A673 (cell line): ENCODE results near the gene OSGIN1. TPM values are rescaled to one million over a fixed set of nuclear protein-coding genes. Genes with fewer than 3 reads are reported as not detected.

Source experiments
- BruUV-seq: library from RNA; stranded (reverse); fragments of 400-500 nt; replicated peaks from 2 replicates; lab custom pipeline; 2021; lab: Mats Ljungman, UMichigan
- CTCF ChIA-PET: fragments of 300-600 bp; sonication (Branson Sonifier 250); formaldehyde crosslinking; loops from one replicate; lab custom pipeline; 2022; ENCODE audit warnings: antibody characterized with exemption; lab: Charles Lee
- POLR2A ChIA-PET: fragments of 300-600 bp; sonication (Branson Sonifier 250); formaldehyde crosslinking; loops from one replicate; lab custom pipeline; 2022; ENCODE audit warnings: antibody characterized with exemption; ENCODE audit not compliant: low non-redundant PET; lab: Charles Lee
- DNase-seq: peaks from one replicate; pipeline ENCODE4 v3.0.0-alpha.2; 2015; ENCODE audit warnings: low spot score
- H3K27ac ChIP-seq: fragments of 200-600 bp; sonication (generic); 2 replicates; pipeline ENCODE4 v1.5.1; 2016; ENCODE audit warnings: mixed run types, low read depth, mild to moderate bottlenecking, mixed read lengths, antibody characterized with exemption, low read length; ENCODE audit not compliant: poor library complexity, severe bottlenecking
- H3K27me3 ChIP-seq: fragments of 200-600 bp; sonication (generic); replicated peaks from 2 replicates; pipeline ENCODE4 v1.6.1; 2017; ENCODE audit warnings: mixed run types, low read depth, mild to moderate bottlenecking, mixed read lengths, antibody characterized with exemption, low read length; ENCODE audit not compliant: insufficient read depth, poor library complexity
- H3K36me3 ChIP-seq: fragments of 200-600 bp; sonication (generic); 2 replicates; pipeline ENCODE4 v1.6.1; 2016; ENCODE audit warnings: mixed run types, mild to moderate bottlenecking, mixed read lengths, antibody characterized with exemption, low read length; ENCODE audit not compliant: insufficient read depth, poor library complexity, severe bottlenecking
- H3K4me1 ChIP-seq: fragments of 200-600 bp; sonication (generic); 2 replicates; pipeline ENCODE4 v1.6.1; 2017; ENCODE audit warnings: mixed run types, mild to moderate bottlenecking, mixed read lengths, antibody characterized with exemption, low read length; ENCODE audit not compliant: insufficient read depth, poor library complexity, severe bottlenecking
- H3K4me3 ChIP-seq: fragments of 200-600 bp; sonication (generic); 2 replicates; pipeline ENCODE4 v1.5.1; 2016; ENCODE audit warnings: low read depth, mixed run types, mild to moderate bottlenecking, mixed read lengths, low read length; ENCODE audit not compliant: poor library complexity, severe bottlenecking
- H3K9me3 ChIP-seq: fragments of 200-600 bp; sonication (generic); 2 replicates; pipeline ENCODE4 v1.6.1; 2016; ENCODE audit warnings: mixed run types, low read depth, mild to moderate bottlenecking, mixed read lengths, antibody characterized with exemption, low read length; ENCODE audit not compliant: poor library complexity, severe bottlenecking
- EZH2 ChIP-seq: fragments of 200-600 bp; sonication (generic); IDR thresholded peaks from 2 replicates; pipeline ENCODE4 v1.6.1; 2017; ENCODE audit warnings: borderline replicate concordance, low read depth, mild to moderate bottlenecking, mixed read lengths, antibody characterized with exemption, low read length; ENCODE audit not compliant: poor library complexity, severe bottlenecking
- intact Hi-C: fragments of 100-400 bp; cut with micrococcal nuclease; formaldehyde crosslinking; loops from one replicate; pipeline ENCODE4 v1.10.0; 2022; ENCODE audit not compliant: unreplicated experiment
- total RNA-seq: library from RNA; stranded (reverse); gene quantifications from 2 replicates; pipeline ENCODE4 v1.2.3, GENCODE V29; 2021
- TF ChIP-seq, protein P1 (sequence below): fragments of 300-800, 200-600 bp; sonication (generic); conservative IDR thresholded peaks from 2 replicates; pipeline ENCODE4 v1.5.1; 2017; ENCODE audit warnings: low read depth, mild to moderate bottlenecking, antibody characterized with exemption, low read length, moderate library complexity, mixed read lengths

OSGIN1 gene
- total RNA-seq, 1 experiment from 2014 or later = 2.4 TPM

- no peaks in the 10 kb centered on the region for H3K4me1 ChIP-seq
- BruUV-seq = no TSS peak
- H3K4me3 ChIP-seq = no peak overlapping the region
- POLR2A ChIA-PET = no interaction called here
- H3K27ac ChIP-seq = no peak overlapping the region
- CTCF ChIA-PET = no interaction called here
- H3K9me3 ChIP-seq = no peaks in the 10 kb centered on the region
- no peaks in the 10 kb centered on the region for H3K36me3 ChIP-seq
- TF ChIP-seq, protein P1, sequence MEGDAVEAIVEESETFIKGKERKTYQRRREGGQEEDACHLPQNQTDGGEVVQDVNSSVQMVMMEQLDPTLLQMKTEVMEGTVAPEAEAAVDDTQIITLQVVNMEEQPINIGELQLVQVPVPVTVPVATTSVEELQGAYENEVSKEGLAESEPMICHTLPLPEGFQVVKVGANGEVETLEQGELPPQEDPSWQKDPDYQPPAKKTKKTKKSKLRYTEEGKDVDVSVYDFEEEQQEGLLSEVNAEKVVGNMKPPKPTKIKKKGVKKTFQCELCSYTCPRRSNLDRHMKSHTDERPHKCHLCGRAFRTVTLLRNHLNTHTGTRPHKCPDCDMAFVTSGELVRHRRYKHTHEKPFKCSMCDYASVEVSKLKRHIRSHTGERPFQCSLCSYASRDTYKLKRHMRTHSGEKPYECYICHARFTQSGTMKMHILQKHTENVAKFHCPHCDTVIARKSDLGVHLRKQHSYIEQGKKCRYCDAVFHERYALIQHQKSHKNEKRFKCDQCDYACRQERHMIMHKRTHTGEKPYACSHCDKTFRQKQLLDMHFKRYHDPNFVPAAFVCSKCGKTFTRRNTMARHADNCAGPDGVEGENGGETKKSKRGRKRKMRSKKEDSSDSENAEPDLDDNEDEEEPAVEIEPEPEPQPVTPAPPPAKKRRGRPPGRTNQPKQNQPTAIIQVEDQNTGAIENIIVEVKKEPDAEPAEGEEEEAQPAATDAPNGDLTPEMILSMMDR = no peak
- no peak for TF ChIP-seq EZH2
- H3K27me3 ChIP-seq = no peaks in the 10 kb centered on the region
- intact Hi-C loops = loop anchor here (5.0 kb wide), 1 partner anchor 547 kb away; no protein-coding TSS in a partner anchor
- DNase-seq = no peak
Observed at GRCh38 chr16:83959656-83960434, 6.8 kb downstream of the OSGIN1 start.

- no TSS peak for BruUV-seq
- Histone ChIP-seq H3K27me3 (no peaks in the 10 kb centered on the region), H3K36me3 (no peaks in the 10 kb centered on the region), H3K4me1 (no peaks in the 10 kb centered on the region), H3K9me3 (no peaks in the 10 kb centered on the region), H3K4me3 (no peak overlapping the region), H3K27ac (no peak overlapping the region)
- intact Hi-C loops = no loop called here
- POLR2A ChIA-PET = no interaction called here
- TF ChIP-seq EZH2 = no peak
- CTCF ChIA-PET = no interaction called here
- no peak for DNase-seq
Observed at GRCh38 chr16:83960521-83961249, 7.6 kb downstream of the OSGIN1 start.

- no peaks in the 10 kb centered on the region for H3K4me1 ChIP-seq
- no peak overlapping the region for H3K27ac ChIP-seq
- DNase-seq = no peak
- ChIA-PET POLR2A (no interaction called here), CTCF (no interaction called here)
- BruUV-seq = no TSS peak
- no peak for TF ChIP-seq EZH2
- TF ChIP-seq, protein P1 = no peak
- no peaks in the 10 kb centered on the region for H3K36me3 ChIP-seq
- no peak overlapping the region for H3K4me3 ChIP-seq
- H3K27me3 ChIP-seq = no peaks in the 10 kb centered on the region
- H3K9me3 ChIP-seq = no peaks in the 10 kb centered on the region
- intact Hi-C loops = no loop called here
Observed at GRCh38 chr16:83961591-83961990, 8.6 kb downstream of the OSGIN1 start.
